ENCODE measurements around the gene DBF4B. TPM values are rescaled to one million over a fixed set of nuclear protein-coding genes. Genes with fewer than 3 reads are reported as not detected.

DBF4B gene
- total and polyA plus RNA-seq, 4 donors = 0.44 to 4.5 (median 1.0) TPM

DNA sequence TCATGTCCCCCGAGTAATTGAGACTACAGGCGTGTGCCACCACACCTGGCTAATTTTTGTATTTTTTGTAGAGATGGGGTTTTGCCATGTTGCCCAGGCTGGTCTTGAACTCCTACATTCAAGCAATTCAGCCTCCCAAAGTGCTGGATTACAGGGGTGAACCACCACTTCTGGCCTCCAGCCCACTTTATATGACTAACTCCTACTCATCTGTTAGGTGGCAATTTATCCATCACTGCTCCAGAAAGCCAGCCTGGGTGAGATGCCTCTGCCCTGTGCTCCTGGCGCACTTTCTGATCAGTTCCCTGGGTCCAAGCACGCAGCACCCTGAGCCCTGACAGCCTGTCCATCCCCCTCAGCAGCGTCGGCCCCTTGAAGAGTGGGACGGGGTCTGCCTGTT is 79.7 kb downstream of the DBF4B start (continued):
- TF ChIP-seq, protein P1, sequence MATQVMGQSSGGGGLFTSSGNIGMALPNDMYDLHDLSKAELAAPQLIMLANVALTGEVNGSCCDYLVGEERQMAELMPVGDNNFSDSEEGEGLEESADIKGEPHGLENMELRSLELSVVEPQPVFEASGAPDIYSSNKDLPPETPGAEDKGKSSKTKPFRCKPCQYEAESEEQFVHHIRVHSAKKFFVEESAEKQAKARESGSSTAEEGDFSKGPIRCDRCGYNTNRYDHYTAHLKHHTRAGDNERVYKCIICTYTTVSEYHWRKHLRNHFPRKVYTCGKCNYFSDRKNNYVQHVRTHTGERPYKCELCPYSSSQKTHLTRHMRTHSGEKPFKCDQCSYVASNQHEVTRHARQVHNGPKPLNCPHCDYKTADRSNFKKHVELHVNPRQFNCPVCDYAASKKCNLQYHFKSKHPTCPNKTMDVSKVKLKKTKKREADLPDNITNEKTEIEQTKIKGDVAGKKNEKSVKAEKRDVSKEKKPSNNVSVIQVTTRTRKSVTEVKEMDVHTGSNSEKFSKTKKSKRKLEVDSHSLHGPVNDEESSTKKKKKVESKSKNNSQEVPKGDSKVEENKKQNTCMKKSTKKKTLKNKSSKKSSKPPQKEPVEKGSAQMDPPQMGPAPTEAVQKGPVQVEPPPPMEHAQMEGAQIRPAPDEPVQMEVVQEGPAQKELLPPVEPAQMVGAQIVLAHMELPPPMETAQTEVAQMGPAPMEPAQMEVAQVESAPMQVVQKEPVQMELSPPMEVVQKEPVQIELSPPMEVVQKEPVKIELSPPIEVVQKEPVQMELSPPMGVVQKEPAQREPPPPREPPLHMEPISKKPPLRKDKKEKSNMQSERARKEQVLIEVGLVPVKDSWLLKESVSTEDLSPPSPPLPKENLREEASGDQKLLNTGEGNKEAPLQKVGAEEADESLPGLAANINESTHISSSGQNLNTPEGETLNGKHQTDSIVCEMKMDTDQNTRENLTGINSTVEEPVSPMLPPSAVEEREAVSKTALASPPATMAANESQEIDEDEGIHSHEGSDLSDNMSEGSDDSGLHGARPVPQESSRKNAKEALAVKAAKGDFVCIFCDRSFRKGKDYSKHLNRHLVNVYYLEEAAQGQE (IDR thresholded peaks at IDR 0.05) = no peak
- TF ChIP-seq RXRA (IDR thresholded peaks at IDR 0.05) = no peak
- no peak for TF ChIP-seq GABPA (IDR thresholded peaks at IDR 0.05 in 1 of 2, conservative IDR thresholded peaks at IDR 0.05 in 1 of 2)

DNA sequence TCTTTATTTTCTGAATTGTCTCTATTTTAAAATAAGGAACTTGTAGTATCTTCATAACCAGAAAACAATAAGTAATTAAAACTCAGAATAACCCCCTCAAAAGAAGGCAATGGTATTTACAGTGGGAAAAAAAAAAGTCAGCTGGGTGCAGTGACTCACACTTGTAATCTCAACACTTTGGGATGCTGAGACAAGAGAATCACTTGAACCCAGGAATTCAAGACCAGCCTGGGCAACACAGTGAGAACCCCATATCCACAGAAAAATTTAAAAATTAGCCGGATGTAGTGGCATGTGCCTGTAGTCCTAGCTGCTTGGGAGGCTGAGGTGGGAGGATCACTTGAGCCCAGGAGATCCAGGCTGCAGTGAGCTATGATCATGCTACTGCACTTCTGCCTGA is 83.8 kb downstream of the DBF4B start:
- DNase-seq (ENCODE audit: low spot score) = no peak
- Histone ChIP-seq H3K4me3 (ENCODE audit: low read depth in 1 of 3, low read length in 3 of 3) (no peak overlapping the region), H3K36me3 (ENCODE audit: control insufficient read depth in 4 of 4, insufficient read depth in 3 of 4, low read depth in 1 of 4, low read length in 3 of 4) (no peaks in the 10 kb centered on the region), H3K9me3 (ENCODE audit: control insufficient read depth in 4 of 4, low read length in 3 of 4) (no peaks in the 10 kb centered on the region), H3K9ac (ENCODE audit: low read depth in 1 of 2, low read length in 2 of 2) (no peak overlapping the region), H3K4me1 (ENCODE audit: control insufficient read depth in 4 of 4, insufficient read depth in 4 of 4, low read length in 3 of 4) (no peaks in the 10 kb centered on the region), H3K27me3 (ENCODE audit: control insufficient read depth in 4 of 4, insufficient read depth in 4 of 4, low read length in 3 of 4) (no peaks in the 10 kb centered on the region), H3K27ac (ENCODE audit: low read depth in 1 of 2, low read length in 2 of 2) (no peak overlapping the region)
- WGBS = 100% methylated on average over 1 of the region's 1 CpG
- TF ChIP-seq FOXA2 (IDR thresholded peaks at IDR 0.05) (no peak), EGR1 (IDR thresholded peaks at IDR 0.05; ENCODE audit: low read depth in 2 of 2) (no peak), HNF4G (IDR thresholded peaks at IDR 0.05) (no peak), FOXA1 (IDR thresholded peaks at IDR 0.05) (no peak), SP1 (IDR thresholded peaks at IDR 0.05) (no peak), YY1 (IDR thresholded peaks at IDR 0.05) (no peak), JUND (IDR thresholded peaks at IDR 0.05) (no peak)

DNA sequence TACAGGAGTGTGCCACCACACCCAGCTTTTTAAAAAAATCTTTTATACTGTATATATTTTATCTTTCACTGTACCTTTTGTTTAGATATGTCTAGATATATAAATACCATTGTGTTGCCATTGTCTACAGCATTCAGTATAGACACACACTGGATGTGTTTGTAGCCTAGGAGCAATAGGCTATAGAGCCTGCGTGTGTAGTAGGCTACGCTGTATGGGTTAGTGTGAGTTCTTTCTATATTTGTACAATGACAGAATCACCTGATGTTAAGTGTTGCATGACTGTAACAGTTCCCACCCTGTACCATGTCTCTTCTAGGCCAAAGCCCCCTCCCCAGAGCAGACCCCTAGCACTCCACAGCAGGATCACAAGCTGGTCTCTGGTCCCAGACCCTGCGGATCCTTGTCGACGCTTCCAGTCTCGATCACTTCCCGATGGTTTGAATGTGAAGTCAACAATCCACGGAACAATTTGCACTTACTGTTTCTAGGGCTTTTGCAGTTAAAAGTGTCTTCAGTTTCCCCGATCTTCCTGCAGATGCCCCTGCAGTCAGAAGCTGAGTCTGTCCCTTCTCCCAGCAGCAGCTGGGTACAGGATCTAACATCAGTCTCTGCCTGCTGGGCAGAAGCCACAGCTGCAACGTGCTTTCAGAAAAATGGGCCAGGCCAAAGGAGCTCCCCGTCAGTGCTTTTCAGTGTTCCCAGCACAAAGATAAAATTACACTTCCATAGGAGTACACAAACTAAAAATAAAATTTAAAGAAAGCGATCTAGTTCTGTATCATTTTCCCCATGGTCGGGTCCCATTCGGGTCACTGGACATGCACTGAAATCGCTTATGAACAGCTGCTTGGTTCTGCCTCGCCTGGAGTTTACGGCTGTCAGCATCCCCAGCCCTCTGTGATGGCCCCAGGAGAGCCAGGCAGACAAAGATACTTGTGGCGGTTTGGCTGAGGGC is 85.7 kb downstream of the DBF4B start:
- Histone ChIP-seq H3K4me1 (ENCODE audit: control insufficient read depth in 4 of 4, insufficient read depth in 4 of 4, low read length in 3 of 4) (peaks cover 0 to 9% (median 0%) of the 10 kb centered on the region in 4 donors), H3K36me3 (ENCODE audit: control insufficient read depth in 4 of 4, insufficient read depth in 3 of 4, low read depth in 1 of 4, low read length in 3 of 4) (no peaks in the 10 kb centered on the region), H3K27ac (ENCODE audit: low read depth in 1 of 2, low read length in 2 of 2) (peak overlapping the region; percentile 47 to 53), H3K9me3 (ENCODE audit: control insufficient read depth in 4 of 4, low read length in 3 of 4) (no peaks in the 10 kb centered on the region), H3K27me3 (ENCODE audit: control insufficient read depth in 4 of 4, insufficient read depth in 4 of 4, low read length in 3 of 4) (no peaks in the 10 kb centered on the region), H3K4me3 (ENCODE audit: low read depth in 1 of 3, low read length in 3 of 3) (no peak overlapping the region), H3K9ac (ENCODE audit: low read depth in 1 of 2, low read length in 2 of 2) (no peak overlapping the region)
- WGBS = 80% methylated on average over 18 of the region's 18 CpGs
- no peak for DNase-seq (ENCODE audit: low spot score)
- TF ChIP-seq, protein P1 (IDR thresholded peaks at IDR 0.05) = no peak
- TF ChIP-seq GABPA (IDR thresholded peaks at IDR 0.05 in 1 of 2, conservative IDR thresholded peaks at IDR 0.05 in 1 of 2) (no peak), EGR1 (IDR thresholded peaks at IDR 0.05; ENCODE audit: low read depth in 2 of 2) (no peak), SP1 (IDR thresholded peaks at IDR 0.05) (no peak), FOXA1 (IDR thresholded peaks at IDR 0.05) (no peak), HNF4A (conservative IDR thresholded peaks at IDR 0.05) (no peak), NR2F2 (IDR thresholded peaks at IDR 0.05) (no peak), JUND (IDR thresholded peaks at IDR 0.05) (no peak), HNF4G (IDR thresholded peaks at IDR 0.05) (no peak), FOXA2 (IDR thresholded peaks at IDR 0.05) (no peak), TAF1 (conservative IDR thresholded peaks at IDR 0.05) (no peak)
- TF ChIP-seq, protein P2, sequence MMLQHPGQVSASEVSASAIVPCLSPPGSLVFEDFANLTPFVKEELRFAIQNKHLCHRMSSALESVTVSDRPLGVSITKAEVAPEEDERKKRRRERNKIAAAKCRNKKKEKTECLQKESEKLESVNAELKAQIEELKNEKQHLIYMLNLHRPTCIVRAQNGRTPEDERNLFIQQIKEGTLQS (IDR thresholded peaks at IDR 0.05) = no peak
- TF ChIP-seq, protein P3, sequence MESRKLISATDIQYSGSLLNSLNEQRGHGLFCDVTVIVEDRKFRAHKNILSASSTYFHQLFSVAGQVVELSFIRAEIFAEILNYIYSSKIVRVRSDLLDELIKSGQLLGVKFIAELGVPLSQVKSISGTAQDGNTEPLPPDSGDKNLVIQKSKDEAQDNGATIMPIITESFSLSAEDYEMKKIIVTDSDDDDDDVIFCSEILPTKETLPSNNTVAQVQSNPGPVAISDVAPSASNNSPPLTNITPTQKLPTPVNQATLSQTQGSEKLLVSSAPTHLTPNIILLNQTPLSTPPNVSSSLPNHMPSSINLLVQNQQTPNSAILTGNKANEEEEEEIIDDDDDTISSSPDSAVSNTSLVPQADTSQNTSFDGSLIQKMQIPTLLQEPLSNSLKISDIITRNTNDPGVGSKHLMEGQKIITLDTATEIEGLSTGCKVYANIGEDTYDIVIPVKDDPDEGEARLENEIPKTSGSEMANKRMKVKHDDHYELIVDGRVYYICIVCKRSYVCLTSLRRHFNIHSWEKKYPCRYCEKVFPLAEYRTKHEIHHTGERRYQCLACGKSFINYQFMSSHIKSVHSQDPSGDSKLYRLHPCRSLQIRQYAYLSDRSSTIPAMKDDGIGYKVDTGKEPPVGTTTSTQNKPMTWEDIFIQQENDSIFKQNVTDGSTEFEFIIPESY (IDR thresholded peaks at IDR 0.05) = no peak
- TF ChIP-seq, protein P4, sequence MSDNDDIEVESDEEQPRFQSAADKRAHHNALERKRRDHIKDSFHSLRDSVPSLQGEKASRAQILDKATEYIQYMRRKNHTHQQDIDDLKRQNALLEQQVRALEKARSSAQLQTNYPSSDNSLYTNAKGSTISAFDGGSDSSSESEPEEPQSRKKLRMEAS (IDR thresholded peaks at IDR 0.05) = no peak
- TF ChIP-seq, protein P5, sequence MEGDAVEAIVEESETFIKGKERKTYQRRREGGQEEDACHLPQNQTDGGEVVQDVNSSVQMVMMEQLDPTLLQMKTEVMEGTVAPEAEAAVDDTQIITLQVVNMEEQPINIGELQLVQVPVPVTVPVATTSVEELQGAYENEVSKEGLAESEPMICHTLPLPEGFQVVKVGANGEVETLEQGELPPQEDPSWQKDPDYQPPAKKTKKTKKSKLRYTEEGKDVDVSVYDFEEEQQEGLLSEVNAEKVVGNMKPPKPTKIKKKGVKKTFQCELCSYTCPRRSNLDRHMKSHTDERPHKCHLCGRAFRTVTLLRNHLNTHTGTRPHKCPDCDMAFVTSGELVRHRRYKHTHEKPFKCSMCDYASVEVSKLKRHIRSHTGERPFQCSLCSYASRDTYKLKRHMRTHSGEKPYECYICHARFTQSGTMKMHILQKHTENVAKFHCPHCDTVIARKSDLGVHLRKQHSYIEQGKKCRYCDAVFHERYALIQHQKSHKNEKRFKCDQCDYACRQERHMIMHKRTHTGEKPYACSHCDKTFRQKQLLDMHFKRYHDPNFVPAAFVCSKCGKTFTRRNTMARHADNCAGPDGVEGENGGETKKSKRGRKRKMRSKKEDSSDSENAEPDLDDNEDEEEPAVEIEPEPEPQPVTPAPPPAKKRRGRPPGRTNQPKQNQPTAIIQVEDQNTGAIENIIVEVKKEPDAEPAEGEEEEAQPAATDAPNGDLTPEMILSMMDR (IDR thresholded peaks at IDR 0.05; ENCODE audit: low read depth, low read length, missing input control) = no peak

All from liver (tissue), 9 donors.